SK-N-MC (cell line): ENCODE data around the gene GOLGA7B.
"Not testable (repeated sequence)": the region's sequence is repeated elsewhere in the genome, so short reads cannot be mapped to it uniquely, and the experiment has no call there.

Source experiments
- DNase-seq: peaks from one replicate; pipeline ENCODE4 v3.0.0-alpha.2; 2011; ENCODE audit warnings: low read depth, low spot score
- H3K27ac ChIP-seq: fragments of 200-600 bp; sonication (generic); 2 replicates; pipeline ENCODE4 v1.5.1; 2016; ENCODE audit warnings: mixed run types
- H3K36me3 ChIP-seq: fragments of 200-600 bp; sonication (generic); 2 replicates; pipeline ENCODE4 v1.6.1; 2017; ENCODE audit warnings: antibody characterized with exemption, low read length, mixed read lengths; ENCODE audit not compliant: insufficient read depth
- H3K4me3 ChIP-seq: fragments of 200-600 bp; sonication (generic); 2 replicates; pipeline ENCODE4 v1.5.1; 2016
- H3K9ac ChIP-seq: fragments of 200-600 bp; sonication (generic); 2 replicates; pipeline ENCODE4 v1.8.0; 2017; ENCODE audit warnings: mixed run types, mixed read lengths; ENCODE audit not compliant: insufficient read length
- H3K9me3 ChIP-seq: fragments of 200-600 bp; sonication (generic); 2 replicates; pipeline ENCODE4 v1.6.1; 2017; ENCODE audit warnings: low read depth, mild to moderate bottlenecking, antibody characterized with exemption, low read length, moderate library complexity, mixed read lengths
- EZH2 ChIP-seq: fragments of 200-600 bp; sonication (generic); IDR thresholded peaks from one replicate; pipeline ENCODE4 v1.6.1; 2017; ENCODE audit warnings: antibody characterized with exemption
- FOXP2 ChIP-seq: optimal IDR thresholded peaks from 2 replicates; pipeline ENCODE3; 2011; ENCODE audit warnings: mild to moderate bottlenecking, moderate library complexity; ENCODE audit not compliant: insufficient read depth; ENCODE audit errors: extremely low read length, control extremely low read depth
- POLR2AphosphoS5 ChIP-seq: IDR thresholded peaks from 2 replicates; pipeline ENCODE4 v1.6.1; 2012; ENCODE audit warnings: mild to moderate bottlenecking, low read depth, low read length, borderline replicate concordance

Gene GOLGA7B

GRCh38 chr10:97825020-97825760 lies 24.5 kb upstream of the GOLGA7B start:
- no peak for DNase-seq
- H3K9ac ChIP-seq: no peak overlapping the region
- no peak overlapping the region for H3K4me3 ChIP-seq
- H3K27ac ChIP-seq: no peak overlapping the region
- H3K36me3 ChIP-seq: no peaks in the 10 kb centered on the region
- TF ChIP-seq FOXP2 (no peak), EZH2 (no peak), POLR2AphosphoS5 (no peak)
- no peaks in the 10 kb centered on the region for H3K9me3 ChIP-seq

GRCh38 chr10:97826892-97827291 lies 22.8 kb upstream of the GOLGA7B start:
- TF ChIP-seq FOXP2: no peak
- H3K9me3 ChIP-seq: no peaks in the 10 kb centered on the region
- H3K27ac ChIP-seq: no peak overlapping the region
- no peaks in the 10 kb centered on the region for H3K36me3 ChIP-seq
- no peak overlapping the region for H3K9ac ChIP-seq
- no peak overlapping the region for H3K4me3 ChIP-seq
- DNase-seq: no peak

GRCh38 chr10:97827702-97828291 lies 21.8 kb upstream of the GOLGA7B start:
- no peak overlapping the region for H3K9ac ChIP-seq
- no peak for DNase-seq
- no peak overlapping the region for H3K4me3 ChIP-seq
- H3K9me3 ChIP-seq: no peaks in the 10 kb centered on the region
- H3K27ac ChIP-seq: no peak overlapping the region
- H3K36me3 ChIP-seq: no peaks in the 10 kb centered on the region
- TF ChIP-seq EZH2 (no peak), FOXP2 (no peak), POLR2AphosphoS5 (no peak)

GRCh38 chr10:97828721-97829120 lies 20.9 kb upstream of the GOLGA7B start:
- Histone ChIP-seq H3K9me3 (no peaks in the 10 kb centered on the region), H3K9ac (no peak overlapping the region), H3K4me3 (no peak overlapping the region), H3K36me3 (no peaks in the 10 kb centered on the region), H3K27ac (no peak overlapping the region)
- TF ChIP-seq FOXP2 (no peak), POLR2AphosphoS5 (no peak), EZH2 (no peak)
- no peak for DNase-seq

- Histone ChIP-seq H3K36me3 (no peaks in the 10 kb centered on the region), H3K9me3 (no peaks in the 10 kb centered on the region), H3K9ac (no peak overlapping the region), H3K4me3 (no peak overlapping the region), H3K27ac (no peak overlapping the region)
- TF ChIP-seq EZH2 (no peak), FOXP2 (no peak), POLR2AphosphoS5 (no peak)
- no peak for DNase-seq
These were observed 19.6 kb upstream of the GOLGA7B start for GRCh38 chr10:97830064-97830463.

- no peak overlapping the region for H3K4me3 ChIP-seq
- no peak overlapping the region for H3K9ac ChIP-seq
- H3K36me3 ChIP-seq: no peaks in the 10 kb centered on the region
- no peaks in the 10 kb centered on the region for H3K9me3 ChIP-seq
- TF ChIP-seq FOXP2: no peak
- TF ChIP-seq EZH2: no peak
- no peak for TF ChIP-seq POLR2AphosphoS5
- no peak for DNase-seq
- H3K27ac ChIP-seq: no peak overlapping the region
These were observed 18.4 kb upstream of the GOLGA7B start for GRCh38 chr10:97831259-97831658.

- no peak for DNase-seq
- Histone ChIP-seq H3K9me3 (no peaks in the 10 kb centered on the region), H3K36me3 (no peaks in the 10 kb centered on the region), H3K9ac (no peak overlapping the region), H3K27ac (no peak overlapping the region), H3K4me3 (no peak overlapping the region)
- TF ChIP-seq POLR2AphosphoS5: no peak
These were observed 13.2 kb upstream of the GOLGA7B start for GRCh38 chr10:97836446-97836845.

GRCh38 chr10:97838091-97838490 lies 11.6 kb upstream of the GOLGA7B start:
- H3K4me3 ChIP-seq: no peak overlapping the region
- TF ChIP-seq EZH2: no peak
- no peak for TF ChIP-seq POLR2AphosphoS5
- TF ChIP-seq FOXP2: no peak
- no peaks in the 10 kb centered on the region for H3K9me3 ChIP-seq
- no peak overlapping the region for H3K9ac ChIP-seq
- no peak for DNase-seq
- H3K36me3 ChIP-seq: no peaks in the 10 kb centered on the region
- H3K27ac ChIP-seq: no peak overlapping the region

- not testable (repeated sequence) for DNase-seq, H3K27ac ChIP-seq, H3K9ac ChIP-seq, H3K4me3 ChIP-seq, H3K36me3 ChIP-seq, H3K9me3 ChIP-seq
These were observed 8.5 kb upstream of the GOLGA7B start for GRCh38 chr10:97841166-97841565.

GRCh38 chr10:97842114-97842513 lies 7.5 kb upstream of the GOLGA7B start:
- not testable (repeated sequence) for H3K9me3 ChIP-seq, H3K36me3 ChIP-seq, H3K4me3 ChIP-seq, DNase-seq, H3K9ac ChIP-seq, H3K27ac ChIP-seq
